ENCODE results near the gene RIMKLB.
"Not testable (repeated sequence)": the region's sequence is repeated elsewhere in the genome, so short reads cannot be mapped to it uniquely, and the experiment has no call there.

- TF ChIP-seq CTCF (optimal IDR thresholded peaks at IDR 0.05 in 1 of 3, IDR thresholded peaks at IDR 0.05 in 1 of 3, conservative IDR thresholded peaks at IDR 0.05 in 1 of 3; ENCODE audit: extremely low read depth in 1 of 3, insufficient read depth in 2 of 3, low read length in 3 of 3); EZH2 (IDR thresholded peaks at IDR 0.05; ENCODE audit: low read length): not testable (repeated sequence)
These were observed 62.3 kb downstream of the RIMKLB start for GRCh38 chr12:8760076-8760475.
